AG09309 (cell line): ENCODE data around the gene PRKCZ.
"Not testable (repeated sequence)": the region's sequence is repeated elsewhere in the genome, so short reads cannot be mapped to it uniquely, and the experiment has no call there.

Experiments used
- DNase-seq: peaks from one replicate; pipeline ENCODE4 v3.0.0-alpha.2; 2010; ENCODE audit warnings: low read depth
- H3K4me3 ChIP-seq: 2 replicates; pipeline ENCODE4 v1.5.1; 2011; ENCODE audit warnings: mild to moderate bottlenecking, low read depth, low read length, moderate library complexity; ENCODE audit not compliant: control insufficient read depth
- CTCF ChIP-seq: IDR thresholded peaks from 2 replicates; pipeline ENCODE4 v1.5.1; 2011; ENCODE audit warnings: mild to moderate bottlenecking, low read depth, low read length, inconsistent platforms; ENCODE audit not compliant: insufficient read depth, control insufficient read depth; ENCODE audit errors: missing control alignments

The PRKCZ gene

GRCh38 chr1:2135441-2135841, 85.2 kb downstream of the PRKCZ start:
- no peak overlapping the region for H3K4me3 ChIP-seq
- DNase-seq = no peak
- peak; percentile 11 for TF ChIP-seq CTCF

GRCh38 chr1:2135941-2136340, 85.7 kb downstream of the PRKCZ start:
- no peak overlapping the region for H3K4me3 ChIP-seq
- no peak for TF ChIP-seq CTCF
- DNase-seq = no peak

- no peak overlapping the region for H3K4me3 ChIP-seq
- no peak for TF ChIP-seq CTCF
- DNase-seq = no peak
Observed at GRCh38 chr1:2136386-2137235, 86.4 kb downstream of the PRKCZ start.

- TF ChIP-seq CTCF = no peak
- DNase-seq = no peak
- no peak overlapping the region for H3K4me3 ChIP-seq
Observed at GRCh38 chr1:2137257-2138121, 87.3 kb downstream of the PRKCZ start.

GRCh38 chr1:2139156-2139555, 88.9 kb downstream of the PRKCZ start:
- not testable (repeated sequence) for DNase-seq, H3K4me3 ChIP-seq

- DNase-seq = no peak
- TF ChIP-seq CTCF = no peak
- no peak overlapping the region for H3K4me3 ChIP-seq
Observed at GRCh38 chr1:2141025-2141424, 90.8 kb downstream of the PRKCZ start.
